Measurements from ENCODE around the gene NDUFS2.

NDUFS2 gene

GRCh38 chr1:161172349-161172748 is 29.8 kb upstream of the NDUFS2 start:
- no peak for DNase-seq

GRCh38 chr1:161172776-161173376 is 29.3 kb upstream of the NDUFS2 start:
- no peak for DNase-seq

- DNase-seq = no peak
Measured at GRCh38 chr1:161173711-161174110, 28.5 kb upstream of the NDUFS2 start.

DNA sequence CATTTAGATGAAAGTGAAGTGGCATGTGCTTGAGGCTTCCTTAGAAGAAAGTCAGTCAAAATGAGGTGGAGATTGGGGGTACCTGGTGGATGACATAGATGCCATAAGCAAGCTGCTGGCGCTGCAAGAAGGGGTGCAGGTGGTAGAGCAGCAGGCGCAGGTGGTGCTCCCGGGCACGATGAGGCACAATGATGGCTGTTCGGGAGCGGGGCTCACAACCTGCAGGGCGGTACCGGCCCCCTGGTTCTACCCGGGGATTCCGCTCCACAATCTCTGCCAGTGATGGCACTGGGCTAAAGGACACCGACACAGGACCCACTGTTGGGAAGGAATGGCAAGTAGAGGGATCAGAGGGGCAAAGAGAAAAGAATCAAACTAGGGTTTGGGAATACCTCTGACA is 27.3 kb upstream of the NDUFS2 start:
- DNase-seq = no peak

GRCh38 chr1:161175771-161176453 is 26.3 kb upstream of the NDUFS2 start:
- no peak for DNase-seq

DNA sequence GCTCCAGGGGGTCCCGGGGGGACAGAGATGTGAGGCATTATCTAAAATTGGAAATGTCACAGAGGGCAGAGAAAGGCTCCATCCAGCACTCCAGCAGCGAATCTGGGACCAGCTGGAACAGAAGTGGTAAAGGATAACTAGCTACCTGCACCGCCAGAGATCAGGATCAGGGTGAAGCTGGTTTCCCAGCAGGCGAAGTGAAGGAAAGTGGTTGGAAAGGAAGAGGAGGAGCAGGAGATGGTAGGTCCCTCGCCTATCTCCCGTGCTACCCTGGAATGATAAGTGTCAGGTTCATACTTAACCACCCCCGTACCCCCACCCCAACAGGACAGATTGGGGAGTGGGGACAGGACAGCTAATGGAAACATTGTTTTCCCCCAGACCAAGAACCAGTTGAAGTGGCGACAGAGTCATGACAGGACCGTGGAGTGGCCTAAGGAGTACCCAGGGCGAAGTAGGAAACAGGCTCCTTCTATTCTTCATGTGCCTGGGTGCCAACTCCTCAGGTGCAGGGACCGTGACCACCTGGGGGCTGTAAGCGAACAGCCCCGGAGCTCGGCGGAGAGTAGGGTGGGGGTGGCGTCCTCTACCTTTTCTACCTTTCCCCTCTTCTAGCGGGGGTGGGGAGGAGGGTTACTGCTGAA is 25.6 kb upstream of the NDUFS2 start:
- peak in 1 of 56 donors; percentile 11 for DNase-seq

DNA sequence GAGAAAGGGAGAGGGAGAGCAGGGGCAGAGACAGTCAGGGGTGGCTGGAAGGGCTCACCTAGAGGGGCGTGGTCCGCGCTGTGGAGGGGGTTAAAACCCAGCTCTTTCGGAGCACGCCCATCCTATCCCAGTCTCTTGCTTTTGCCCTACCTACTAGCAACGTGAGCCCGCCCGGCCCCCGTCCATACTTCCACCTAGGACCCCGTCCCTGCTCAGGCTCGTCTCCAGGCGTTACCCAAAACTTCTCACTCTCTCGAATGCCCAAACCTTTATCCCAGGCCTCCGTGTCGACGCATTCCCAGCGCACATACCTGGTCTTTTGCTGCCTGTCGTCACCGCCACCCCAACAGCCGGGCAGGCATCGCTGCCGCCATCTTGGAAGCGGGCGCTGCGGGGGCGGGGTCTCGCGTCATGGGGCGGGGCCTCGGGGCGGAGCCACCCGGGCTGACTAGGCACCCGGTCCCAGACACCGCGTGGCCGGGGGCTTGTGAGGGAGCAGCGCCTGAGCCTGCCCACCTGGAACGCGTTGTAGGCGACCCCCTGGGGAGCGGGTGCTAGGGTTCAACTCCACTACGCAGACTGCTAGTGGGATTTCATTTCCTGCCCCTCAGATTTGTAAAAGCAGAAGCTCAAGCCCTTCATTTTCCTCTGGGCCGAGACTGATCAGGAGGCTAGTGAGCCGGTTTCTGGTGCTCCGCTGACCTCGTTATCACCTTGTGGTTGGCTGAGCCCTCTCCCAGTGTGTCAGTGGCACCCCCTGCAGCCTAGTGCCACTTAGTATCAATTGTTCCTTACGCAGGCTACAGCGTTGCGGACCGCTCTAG is 24.8 kb upstream of the NDUFS2 start, which contains the start of gene B4GALT3:
Gene B4GALT3 (minus strand): TSS at position 396 of the 824 bp plus-strand sequence. CDS start 1,447 bp downstream, outside the sequence.
- peak; percentile 11 to 93 (median 86) for DNase-seq

- DNase-seq = no peak
Measured at GRCh38 chr1:161177936-161178244, 24.3 kb upstream of the NDUFS2 start.

DNA sequence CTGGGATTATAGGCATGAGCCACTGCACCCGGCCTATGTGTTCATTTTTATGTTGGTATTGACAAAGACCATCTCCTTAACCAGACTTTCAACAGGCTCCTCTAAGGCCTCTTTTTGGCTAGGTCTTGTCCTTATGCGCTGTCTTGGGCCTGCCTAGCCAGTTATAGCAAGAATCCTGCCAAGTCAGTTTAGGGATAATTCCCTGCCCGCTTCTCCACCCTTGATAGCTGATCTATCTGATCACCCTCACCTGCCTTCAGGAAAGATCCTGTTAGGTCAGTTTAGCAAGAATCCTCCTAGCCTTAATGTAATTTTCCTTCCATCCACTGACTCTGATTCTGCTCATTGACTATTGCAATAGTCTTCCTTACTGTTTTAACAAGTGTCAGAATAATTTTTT is 22.5 kb upstream of the NDUFS2 start:
- DNase-seq = no peak

GRCh38 chr1:161180639-161181038 is 21.5 kb upstream of the NDUFS2 start:
- DNase-seq = no peak

DNA sequence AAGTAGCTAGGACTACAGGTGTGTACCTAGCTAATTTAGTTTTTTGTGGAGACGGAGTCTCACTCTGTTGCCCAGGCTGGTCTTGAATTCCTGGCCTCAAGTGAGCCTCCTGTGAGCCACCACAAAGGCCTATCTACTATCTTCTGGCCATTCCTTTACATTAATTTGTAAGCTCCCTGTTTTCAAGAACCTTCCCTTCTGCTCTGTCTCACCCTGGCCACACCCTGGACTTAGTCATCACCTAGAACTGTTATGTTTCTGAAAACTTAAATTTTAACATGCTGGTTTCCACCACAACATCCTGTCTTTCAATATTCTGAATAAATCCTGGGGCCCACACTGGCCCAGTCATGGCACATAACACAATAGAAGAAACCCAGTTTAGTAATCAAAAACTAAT is 20.0 kb upstream of the NDUFS2 start:
- no peak for DNase-seq

GRCh38 chr1:161185282-161185682 is 16.9 kb upstream of the NDUFS2 start:
- DNase-seq = peak in 28 of 56 donors; percentile 9 to 58 (median 26)

DNA sequence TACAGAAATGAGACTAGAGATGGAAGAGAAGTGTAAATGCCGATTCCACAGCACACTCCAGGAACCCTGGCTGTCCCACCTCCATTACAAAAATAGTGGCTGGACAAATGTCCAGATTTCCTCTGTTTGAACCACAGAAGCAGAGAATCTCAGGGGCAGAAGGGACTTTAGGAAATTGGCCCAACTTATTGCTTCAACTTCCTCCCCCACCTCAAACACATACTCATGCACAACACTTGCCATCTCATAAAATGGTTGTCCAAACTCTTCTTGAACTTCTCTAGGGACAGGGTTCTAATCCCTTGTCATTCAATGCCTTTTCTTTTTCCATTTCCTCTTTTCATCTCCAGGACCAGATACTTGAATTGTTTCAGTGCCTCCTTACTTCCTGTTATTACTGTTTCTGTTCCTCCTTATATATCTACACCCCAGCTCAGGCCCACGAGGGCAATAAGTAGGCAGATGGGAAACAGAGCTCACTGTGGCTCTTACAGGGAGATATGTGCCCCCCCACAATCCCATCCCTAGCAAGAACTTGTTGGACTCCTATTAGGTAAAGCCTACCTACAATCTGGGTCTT is 16.3 kb upstream of the NDUFS2 start:
- DNase-seq = peak in 2 of 56 donors; percentile 6 to 14

- peak in 1 of 56 donors; percentile 6 for DNase-seq
Measured at GRCh38 chr1:161187311-161187710, 14.9 kb upstream of the NDUFS2 start.

DNA sequence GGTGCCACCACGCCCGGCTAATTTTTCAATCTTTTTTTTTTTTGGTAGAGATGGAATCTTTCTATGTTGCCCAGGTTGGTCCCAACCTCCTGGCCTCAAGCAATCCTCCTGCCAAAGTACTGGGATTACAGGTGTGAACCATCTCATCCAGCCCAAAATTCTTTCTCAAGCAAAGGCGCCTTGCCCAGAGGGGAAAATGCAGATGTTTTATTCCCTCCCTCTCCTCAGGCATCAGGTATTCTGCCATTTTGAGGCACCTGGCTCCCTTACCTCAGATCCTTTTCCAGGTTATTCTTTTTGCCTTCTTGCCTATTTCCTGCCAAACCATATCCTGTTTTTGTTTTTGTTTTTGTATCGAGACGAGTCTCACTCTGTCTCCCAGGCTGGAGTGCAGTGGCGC is 13.8 kb upstream of the NDUFS2 start:
- DNase-seq = no peak

DNA sequence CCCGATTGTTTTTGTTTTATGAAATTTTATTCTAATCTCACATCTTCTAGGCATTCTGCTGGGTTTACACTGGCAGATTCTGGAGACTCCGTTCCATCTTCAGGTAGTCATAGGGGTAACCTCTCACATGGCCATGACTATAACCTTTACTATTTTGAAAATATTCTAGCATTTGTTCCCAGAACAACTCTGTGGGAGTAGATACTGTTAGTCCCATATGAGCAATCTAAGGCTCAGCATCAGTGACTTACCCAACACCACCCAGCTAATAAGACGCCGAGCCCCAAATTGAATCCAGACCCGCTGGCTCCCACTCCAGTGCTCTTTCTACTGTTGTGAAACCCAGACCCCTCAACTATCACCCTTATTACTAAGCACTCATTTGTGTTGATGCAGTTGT is 13.1 kb upstream of the NDUFS2 start:
- DNase-seq = no peak

- DNase-seq = peak in 26 of 56 donors; percentile 7 to 69 (median 27)
Measured at GRCh38 chr1:161190962-161191521, 11.1 kb upstream of the NDUFS2 start.

DNA sequence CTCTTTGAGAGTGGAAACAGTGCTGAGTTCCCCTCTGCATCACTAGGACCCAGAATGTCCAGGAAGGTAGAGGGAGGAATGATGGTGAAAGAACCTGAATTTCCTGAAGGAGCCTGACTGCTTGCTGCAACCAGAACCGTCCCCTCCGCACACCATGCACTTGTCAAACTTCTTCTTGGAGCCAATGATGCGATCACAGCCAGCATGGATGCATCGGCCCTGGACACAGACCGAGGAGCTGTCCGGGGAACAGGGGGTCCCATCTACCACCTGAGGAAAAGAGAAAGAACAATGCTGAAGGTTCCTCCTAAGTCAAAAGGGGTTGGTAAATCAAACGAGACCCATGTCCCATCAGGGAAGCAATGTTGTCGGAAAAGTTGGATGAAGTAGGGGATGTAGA is 10.2 kb upstream of the NDUFS2 start:
- DNase-seq = no peak

DNA sequence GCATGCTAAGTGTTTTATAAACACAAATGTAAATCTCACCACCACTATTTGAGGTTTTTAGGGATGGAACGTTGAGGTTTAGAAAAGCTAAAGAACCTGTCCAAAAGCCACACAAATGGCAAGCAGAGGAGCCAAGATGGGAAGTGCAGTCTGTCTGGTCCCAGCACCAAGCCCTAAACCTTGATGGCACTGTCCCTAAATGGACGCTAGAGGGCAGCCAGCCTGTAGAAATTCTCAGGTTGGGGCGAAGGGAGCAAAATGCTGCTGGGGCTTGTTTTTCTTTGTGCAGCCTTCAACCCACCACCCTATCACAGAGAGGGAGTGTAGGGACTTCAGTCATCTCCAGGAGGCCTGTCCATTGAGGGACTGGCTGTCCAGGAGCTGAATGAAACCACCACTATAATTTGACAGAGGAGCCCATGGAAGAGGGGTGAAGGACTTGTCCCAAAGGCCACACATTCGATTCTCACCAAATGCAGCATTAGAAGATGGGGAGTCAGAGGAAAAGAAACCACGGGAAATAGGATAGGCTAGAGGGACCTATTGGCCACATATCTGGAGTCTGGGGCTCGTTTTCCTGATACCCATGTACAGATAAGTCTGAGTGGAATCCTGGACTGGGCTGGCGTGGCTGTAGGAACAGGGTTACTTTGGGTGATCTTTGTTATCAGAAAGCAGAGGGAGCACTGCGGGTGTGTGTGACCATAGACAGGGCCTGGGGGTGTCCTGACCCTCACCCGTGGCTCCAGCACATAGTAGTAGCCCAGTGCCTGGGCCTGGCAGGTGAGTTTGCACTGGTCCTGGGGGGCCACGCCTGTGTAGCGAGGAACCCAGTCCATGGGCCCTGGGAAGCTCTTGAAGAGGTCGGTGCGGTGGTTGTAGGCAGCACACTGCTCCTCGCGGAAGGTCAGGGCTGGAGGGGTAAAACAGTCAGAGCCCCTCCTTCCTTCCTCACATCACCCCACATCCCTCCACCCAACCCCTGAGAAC is 9.4 kb upstream of the NDUFS2 start:
- peak in 45 of 56 donors; percentile 11 to 83 (median 44) for DNase-seq

All from nucleus accumbens (tissue), 56 donors.